AG08395 (cell line): ENCODE measurements around the gene DNAJC12.
"Not testable (repeated sequence)": the region's sequence is repeated elsewhere in the genome, so short reads cannot be mapped to it uniquely, and the experiment has no call there.

Experiments used
- DNase-seq: peaks from one replicate; pipeline ENCODE4 v3.0.0; 2012; ENCODE audit warnings: mixed read lengths, low spot score

Gene DNAJC12

GRCh38 chr10:67790534-67791408 lies 47.2 kb downstream of the DNAJC12 start:
- DNase-seq = peak; percentile 4

GRCh38 chr10:67789769-67790168 lies 48.2 kb downstream of the DNAJC12 start:
- DNase-seq = no peak

GRCh38 chr10:67788028-67788886 lies 49.7 kb downstream of the DNAJC12 start:
- DNase-seq = peak; percentile 17

DNA sequence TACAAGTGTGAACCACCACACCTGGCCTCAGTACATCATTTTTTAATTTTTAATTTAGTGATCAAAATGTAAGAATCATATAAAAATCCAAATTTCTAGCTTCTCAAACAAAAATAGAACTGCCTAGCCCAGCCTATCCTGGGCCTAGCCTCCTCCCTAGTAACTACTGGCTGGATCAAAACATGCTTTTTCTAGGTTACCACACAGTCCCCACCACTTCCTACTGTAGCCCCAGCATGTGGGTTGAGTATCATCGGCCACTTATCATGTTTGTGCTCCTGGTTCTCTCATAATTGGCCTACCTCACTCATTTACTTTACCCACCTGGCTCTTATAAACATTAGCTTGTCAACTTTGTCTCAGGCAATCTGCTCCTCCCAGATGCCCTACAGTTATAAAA lies 52.9 kb downstream of the DNAJC12 start:
- no peak for DNase-seq

DNA sequence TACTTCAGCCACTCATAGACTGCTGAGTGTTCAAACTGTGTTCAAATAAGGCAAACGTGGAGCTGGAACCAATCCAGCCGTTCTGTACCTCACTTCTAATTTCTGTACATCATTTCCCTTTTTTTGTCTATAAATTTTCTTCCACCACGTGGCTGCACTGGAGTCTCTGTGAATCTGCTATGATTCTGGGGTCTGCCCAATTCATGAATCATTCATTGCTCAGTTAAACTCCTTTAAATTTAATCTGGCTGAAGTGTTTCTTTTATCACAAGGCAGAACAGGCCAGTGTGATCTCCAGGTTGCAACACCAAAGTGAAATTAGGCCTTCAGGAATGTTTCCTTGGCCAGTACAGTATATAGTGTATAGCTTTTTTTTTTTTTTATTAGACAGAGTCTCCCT lies 53.5 kb downstream of the DNAJC12 start:
- no peak for DNase-seq

DNA sequence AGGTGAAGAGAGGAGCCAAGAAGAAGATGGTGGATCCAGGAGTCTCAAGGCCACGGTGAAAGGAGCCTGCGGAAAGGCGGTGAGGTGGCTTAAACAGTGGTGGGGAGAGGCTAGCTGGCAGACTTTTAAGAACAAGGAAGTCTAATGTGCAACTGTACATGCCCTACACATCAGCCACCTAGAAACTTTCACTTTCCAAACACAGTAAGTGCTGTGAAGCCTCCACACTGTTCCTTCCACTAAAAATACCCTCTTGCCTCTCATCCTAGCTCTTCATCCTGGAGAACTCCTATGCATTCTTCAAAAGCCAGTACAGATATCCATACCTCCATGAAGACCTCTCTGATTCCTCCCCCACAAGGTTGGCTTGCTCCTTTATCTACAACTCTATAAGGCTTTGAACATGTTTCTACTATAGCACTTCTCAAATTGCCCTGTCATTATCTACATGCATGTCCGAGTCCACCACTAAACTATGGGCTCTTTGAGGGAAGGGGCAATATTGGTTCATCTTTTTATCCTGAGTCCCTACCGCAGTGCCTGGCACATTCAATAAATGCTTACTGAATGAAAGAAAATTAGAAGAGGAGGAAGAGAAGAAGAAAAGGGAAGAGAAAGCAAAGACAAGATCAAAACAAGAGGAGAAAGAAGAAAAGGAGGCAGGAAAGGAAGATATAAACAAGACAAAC lies 54.2 kb downstream of the DNAJC12 start:
- DNase-seq = no peak

GRCh38 chr10:67782530-67782929 lies 55.5 kb downstream of the DNAJC12 start:
- DNase-seq = no peak

DNA sequence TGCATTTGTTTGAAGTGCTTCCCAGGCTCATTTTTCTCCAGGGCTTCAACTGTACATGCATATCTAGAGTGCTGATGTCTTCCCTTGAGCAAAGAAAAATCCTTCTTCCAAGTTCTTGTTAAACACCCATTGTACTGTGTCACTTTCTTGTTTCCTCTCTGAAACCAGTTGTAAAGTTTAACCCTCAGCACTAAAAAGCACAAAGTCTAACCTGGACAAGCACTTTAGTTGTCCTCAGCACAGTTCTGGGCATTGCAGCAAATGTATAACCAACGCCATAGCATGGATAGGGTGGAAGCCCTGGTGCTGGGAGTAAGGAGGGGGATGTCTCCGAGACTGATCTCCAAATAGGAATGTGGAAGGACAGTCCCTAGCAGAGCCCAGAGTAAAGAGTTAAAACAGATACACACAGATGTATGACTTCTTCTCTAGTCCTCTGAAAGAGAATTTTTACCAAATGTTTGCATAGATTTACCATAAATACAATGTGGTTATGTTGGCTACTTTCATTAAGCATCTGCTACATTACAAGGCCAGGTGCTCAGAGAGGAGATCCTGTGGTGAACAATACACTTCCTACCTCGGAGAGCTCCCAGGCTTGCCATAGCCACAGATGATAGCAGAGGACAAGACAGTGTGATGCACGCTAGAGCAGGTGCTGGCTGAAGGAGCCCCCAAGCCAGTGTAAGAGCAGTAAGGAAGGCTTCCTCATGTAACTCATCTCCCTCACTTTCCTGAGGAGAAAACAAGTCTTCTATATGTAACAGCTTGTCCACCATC lies 57.0 kb downstream of the DNAJC12 start:
- DNase-seq = no peak

GRCh38 chr10:67780204-67780621 lies 57.8 kb downstream of the DNAJC12 start:
- not testable (repeated sequence) for DNase-seq

- DNase-seq = peak; percentile 78
Observed at GRCh38 chr10:67779465-67780203, 58.4 kb downstream of the DNAJC12 start.

DNA sequence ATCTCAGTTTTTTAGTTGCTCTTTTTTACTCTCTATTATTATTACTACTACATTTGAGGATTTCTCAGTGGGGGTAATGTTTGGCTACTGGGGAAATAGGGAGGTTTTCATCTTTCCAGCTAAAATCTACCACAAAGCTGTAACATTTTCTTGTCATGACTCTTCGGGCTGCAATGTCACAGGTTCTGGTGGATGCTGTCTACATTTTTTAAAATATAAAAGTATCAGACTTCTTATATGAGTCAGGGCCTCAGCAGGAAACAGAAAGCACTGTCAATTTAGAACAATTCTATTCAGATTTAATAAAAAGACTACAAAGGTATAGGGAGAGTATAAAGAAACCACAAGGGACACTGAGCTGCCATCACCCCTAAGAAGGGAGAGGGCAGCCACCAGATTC lies 61.6 kb downstream of the DNAJC12 start:
- DNase-seq = no peak

GRCh38 chr10:67775279-67775678 lies 62.7 kb downstream of the DNAJC12 start:
- no peak for DNase-seq

DNA sequence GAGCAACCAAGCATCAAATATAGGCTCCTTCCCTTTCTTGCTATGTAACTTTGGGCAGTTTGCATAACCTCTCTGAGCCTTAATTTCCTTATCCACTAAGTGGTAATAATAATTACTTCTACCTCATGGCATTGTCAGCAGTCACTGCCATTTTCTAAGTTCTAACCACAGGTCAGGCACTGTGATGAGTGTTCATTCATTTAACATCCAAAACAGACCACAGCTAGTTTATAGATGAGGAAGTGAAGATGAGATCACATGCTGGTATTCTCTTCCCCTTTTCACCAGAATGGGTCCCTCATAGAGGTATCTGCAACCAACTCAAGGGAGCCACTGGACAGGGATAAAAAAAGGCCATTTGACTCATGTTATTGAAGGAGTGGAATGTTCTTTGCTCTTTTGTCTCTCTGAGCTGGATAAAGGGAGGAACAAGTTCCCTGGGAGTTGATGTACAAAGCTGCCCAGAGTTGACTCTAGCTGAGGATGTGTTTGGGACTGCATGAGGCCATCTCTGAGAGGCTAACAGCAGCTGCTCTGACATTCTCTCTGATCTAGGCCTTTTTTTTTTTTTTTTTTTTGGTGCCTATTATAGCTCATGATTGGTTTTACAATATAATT lies 65.0 kb downstream of the DNAJC12 start:
- no peak for DNase-seq

DNA sequence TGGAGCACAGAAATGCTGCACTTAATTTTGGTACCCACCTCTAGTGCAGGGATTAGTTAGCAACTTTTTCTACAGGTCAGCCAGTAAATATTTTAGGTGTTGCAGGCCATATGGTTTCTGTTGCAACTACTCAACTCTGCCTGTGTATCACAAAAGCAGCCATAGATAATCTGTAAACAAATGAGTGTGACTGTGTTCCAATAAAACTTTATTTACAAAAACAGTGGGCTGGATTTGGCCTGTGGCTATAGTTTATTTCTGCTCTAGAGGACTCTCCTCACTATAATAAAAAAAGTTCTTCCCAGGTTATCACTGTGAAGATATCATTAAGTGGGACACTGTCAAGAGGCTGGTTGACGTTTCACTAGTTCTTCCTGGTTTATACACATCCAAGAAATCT lies 65.8 kb downstream of the DNAJC12 start:
- DNase-seq = no peak

DNA sequence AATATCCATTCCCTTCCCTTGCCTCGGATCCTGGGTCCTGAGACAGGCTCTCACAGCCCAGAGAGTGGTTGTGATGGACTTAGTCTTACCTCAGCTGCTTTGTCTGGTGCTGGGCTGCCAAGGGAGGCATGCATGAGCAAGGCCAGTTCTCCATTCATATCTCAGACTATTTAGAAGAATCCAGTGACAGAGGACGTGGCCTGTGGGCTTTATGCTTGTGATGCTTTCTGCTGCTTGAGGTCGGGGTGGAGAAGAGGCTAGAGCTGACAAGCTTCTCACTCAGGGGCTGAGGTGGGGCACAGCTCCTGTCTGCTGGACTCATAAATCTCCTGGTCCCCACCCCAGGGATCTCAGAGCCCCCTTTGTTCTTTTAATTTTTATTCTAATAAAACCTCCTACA lies 66.8 kb downstream of the DNAJC12 start:
- no peak for DNase-seq

DNA sequence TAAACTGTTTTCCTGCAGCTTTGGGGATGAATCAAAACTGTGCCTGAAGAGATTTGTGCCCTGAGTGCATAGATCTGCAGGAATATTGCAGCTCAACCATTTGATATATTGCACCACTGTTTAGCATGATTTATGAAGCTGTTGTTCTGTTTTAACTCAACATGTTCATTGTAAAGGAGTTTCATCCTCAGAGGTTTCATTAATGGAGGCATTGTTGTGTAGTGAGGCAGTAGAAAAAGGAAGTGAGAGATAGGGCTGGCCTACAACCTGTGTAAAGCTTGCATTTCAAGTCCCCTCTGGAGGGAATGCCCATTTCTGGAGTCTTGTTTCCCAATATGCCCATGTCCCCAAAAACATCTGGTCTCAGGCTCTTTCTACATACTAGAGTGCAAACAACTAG lies 67.5 kb downstream of the DNAJC12 start:
- DNase-seq = no peak

DNA sequence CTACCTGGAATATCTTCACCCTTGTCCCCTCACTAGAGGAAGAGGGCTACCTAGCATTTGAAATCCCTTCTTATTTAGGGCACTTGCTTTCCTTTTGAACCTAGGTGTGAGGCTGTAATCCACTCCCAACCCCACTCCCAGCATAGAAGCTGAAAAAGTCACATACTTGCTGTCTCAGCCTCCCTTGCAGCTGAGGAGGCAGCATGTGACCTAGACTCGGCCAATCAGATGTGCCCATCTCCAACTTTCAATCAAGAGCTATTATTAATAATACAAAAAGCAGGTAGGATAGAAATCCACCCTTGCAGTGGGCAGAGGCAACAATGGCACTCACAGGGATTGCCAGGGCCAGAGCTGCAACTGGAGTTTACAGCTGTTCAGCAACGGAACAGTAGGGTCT lies 70.7 kb downstream of the DNAJC12 start:
- DNase-seq = no peak

DNA sequence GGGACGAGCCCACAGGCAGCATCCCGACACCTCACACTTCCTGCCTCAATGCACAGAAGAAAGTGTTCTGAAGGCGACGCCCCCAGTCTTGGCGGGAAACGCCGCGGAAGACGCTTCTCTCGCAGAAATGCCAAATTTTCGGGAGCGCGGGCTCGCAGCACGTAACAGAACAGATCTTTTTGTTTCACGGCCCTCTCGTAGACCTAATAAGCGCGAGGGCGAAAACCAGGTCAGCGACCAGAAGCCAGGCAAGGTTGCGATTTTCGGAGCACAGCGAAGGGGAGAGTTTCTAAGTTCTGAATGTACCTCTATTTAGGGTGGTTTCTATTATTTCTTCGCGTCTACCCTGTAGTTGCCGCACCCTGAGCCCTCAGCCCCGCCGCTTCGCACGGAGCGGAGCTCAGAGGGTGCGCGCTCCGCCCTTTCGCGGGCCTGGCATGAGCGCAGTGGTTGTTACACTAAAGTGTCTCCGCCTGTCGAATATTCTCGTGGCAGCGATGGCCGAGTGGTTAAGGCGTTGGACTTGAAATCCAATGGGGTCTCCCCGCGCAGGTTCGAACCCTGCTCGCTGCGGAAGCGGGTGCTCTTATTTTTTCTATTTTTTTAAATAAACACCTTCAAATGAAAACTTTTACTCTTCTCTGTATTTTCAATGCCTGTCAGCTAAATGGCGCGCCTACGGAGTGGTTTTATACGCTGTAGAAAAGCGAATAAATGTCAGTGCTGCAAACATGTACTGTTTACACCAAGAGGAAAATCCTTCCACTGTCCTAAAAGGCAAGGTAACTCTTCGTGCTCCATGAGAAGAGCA lies 73.8 kb downstream of the DNAJC12 start:
- peak; percentile 85 for DNase-seq

GRCh38 chr10:67763499-67764011 lies 74.4 kb downstream of the DNAJC12 start:
- peak; percentile 57 for DNase-seq
